Neural cell (in vitro differentiated cells): ENCODE data around the gene HES3.

Source experiments
- CTCF ChIP-seq: fragments of 450-650 bp; IDR thresholded peaks from 2 replicates; pipeline ENCODE4 v1.5.1; 2014; ENCODE audit warnings: antibody characterized with exemption, mild to moderate bottlenecking, moderate library complexity; ENCODE audit not compliant: poor library complexity, severe bottlenecking
- EP300 ChIP-seq: fragments of 450-650 bp; conservative IDR thresholded peaks from 2 replicates; pipeline ENCODE4 v1.6.1; 2014; ENCODE audit warnings: antibody characterized with exemption, mild to moderate bottlenecking, moderate library complexity; ENCODE audit not compliant: poor library complexity, severe bottlenecking
- EZH2 ChIP-seq: fragments of 200-600, 300-800 bp; shearing (Covaris generic), sonication (generic); IDR thresholded peaks from 2 replicates; pipeline ENCODE4 v1.6.1; 2014; ENCODE audit warnings: antibody characterized with exemption, low read length, borderline replicate concordance, mild to moderate bottlenecking; ENCODE audit not compliant: insufficient read depth, poor library complexity, severe bottlenecking
- MXI1 ChIP-seq: fragments of 450-650 bp; conservative IDR thresholded peaks from 2 replicates; pipeline ENCODE4 v1.6.1; 2014; ENCODE audit warnings: antibody characterized with exemption, mild to moderate bottlenecking; ENCODE audit not compliant: poor library complexity, severe bottlenecking
- POLR2AphosphoS5 ChIP-seq: IDR thresholded peaks from 2 replicates; pipeline ENCODE4 v1.6.1; 2012
- RAD21 ChIP-seq: fragments of 450-650 bp; conservative IDR thresholded peaks from 2 replicates; pipeline ENCODE4 v1.6.1; 2014; ENCODE audit warnings: antibody characterized with exemption, mild to moderate bottlenecking, moderate library complexity
- SMC3 ChIP-seq: fragments of 450-650 bp; conservative IDR thresholded peaks from 2 replicates; pipeline ENCODE4 v1.6.1; 2014; ENCODE audit warnings: antibody characterized with exemption, mild to moderate bottlenecking, moderate library complexity; ENCODE audit not compliant: poor library complexity
- TAF1 ChIP-seq: IDR thresholded peaks from 2 replicates; pipeline ENCODE4 v1.6.1; 2012; ENCODE audit warnings: low read depth
- TF ChIP-seq, protein P1 (sequence below): IDR thresholded peaks from 2 replicates; pipeline ENCODE4 v1.6.1; 2012; ENCODE audit warnings: borderline replicate concordance

- no peak for TF ChIP-seq EZH2
- TF ChIP-seq CTCF = no peak
- no peak for TF ChIP-seq RAD21
- no peak for TF ChIP-seq POLR2AphosphoS5
- no peak for TF ChIP-seq SMC3
- TF ChIP-seq EP300 = no peak
- TF ChIP-seq, protein P1, sequence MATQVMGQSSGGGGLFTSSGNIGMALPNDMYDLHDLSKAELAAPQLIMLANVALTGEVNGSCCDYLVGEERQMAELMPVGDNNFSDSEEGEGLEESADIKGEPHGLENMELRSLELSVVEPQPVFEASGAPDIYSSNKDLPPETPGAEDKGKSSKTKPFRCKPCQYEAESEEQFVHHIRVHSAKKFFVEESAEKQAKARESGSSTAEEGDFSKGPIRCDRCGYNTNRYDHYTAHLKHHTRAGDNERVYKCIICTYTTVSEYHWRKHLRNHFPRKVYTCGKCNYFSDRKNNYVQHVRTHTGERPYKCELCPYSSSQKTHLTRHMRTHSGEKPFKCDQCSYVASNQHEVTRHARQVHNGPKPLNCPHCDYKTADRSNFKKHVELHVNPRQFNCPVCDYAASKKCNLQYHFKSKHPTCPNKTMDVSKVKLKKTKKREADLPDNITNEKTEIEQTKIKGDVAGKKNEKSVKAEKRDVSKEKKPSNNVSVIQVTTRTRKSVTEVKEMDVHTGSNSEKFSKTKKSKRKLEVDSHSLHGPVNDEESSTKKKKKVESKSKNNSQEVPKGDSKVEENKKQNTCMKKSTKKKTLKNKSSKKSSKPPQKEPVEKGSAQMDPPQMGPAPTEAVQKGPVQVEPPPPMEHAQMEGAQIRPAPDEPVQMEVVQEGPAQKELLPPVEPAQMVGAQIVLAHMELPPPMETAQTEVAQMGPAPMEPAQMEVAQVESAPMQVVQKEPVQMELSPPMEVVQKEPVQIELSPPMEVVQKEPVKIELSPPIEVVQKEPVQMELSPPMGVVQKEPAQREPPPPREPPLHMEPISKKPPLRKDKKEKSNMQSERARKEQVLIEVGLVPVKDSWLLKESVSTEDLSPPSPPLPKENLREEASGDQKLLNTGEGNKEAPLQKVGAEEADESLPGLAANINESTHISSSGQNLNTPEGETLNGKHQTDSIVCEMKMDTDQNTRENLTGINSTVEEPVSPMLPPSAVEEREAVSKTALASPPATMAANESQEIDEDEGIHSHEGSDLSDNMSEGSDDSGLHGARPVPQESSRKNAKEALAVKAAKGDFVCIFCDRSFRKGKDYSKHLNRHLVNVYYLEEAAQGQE = no peak
- no peak for TF ChIP-seq TAF1
- no peak for TF ChIP-seq MXI1
Observed at GRCh38 chr1:6256645-6257044, 12.7 kb downstream of the HES3 start.
